ENCODE results near the gene PAK6.

DNA sequence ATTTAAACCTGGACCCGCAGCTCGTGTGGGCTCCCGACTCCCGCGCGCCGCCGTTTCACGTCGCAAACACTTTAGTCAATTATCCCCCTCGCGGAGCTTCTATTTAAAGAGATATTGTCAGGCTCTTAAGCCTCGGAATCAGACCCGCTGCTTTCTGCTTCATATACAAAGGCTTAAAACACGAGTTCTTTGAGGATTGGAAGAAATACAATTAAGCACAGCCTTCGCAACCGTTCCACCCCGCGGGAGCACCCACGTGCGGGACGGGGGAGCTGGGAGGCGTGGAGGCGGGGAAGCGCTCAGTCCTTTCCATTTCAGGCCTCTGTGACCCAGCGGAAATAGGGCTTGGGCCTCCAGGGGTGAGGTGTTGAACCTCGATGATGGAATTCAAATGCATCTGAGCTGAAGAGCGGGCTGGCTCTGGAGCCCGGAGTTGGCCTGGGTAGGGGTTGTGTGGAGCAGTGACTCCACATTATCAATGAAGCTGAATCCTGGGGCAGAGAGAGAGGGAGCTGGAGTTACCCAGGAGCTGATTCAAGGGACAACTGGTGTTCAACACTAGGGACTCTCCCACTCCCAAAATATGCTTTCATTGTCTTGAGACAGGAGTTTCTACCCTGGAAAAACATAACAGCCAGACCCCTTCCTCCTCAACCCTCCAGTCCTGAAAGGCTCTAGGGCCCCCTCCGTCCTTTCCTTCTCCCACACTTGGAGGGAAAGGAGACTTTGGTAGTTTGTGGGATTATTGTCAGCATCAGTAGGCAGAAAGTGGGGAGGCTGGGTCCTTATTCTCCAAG, 41.6 kb downstream of the PAK6 start:
- TF ChIP-seq POLR2A (IDR thresholded peaks at IDR 0.05; ENCODE audit: low read length) (no peak), GATA1 (IDR thresholded peaks at IDR 0.05; ENCODE audit: low read depth, low read length) (no peak)

Measured in erythroblast (primary cell).